HCT116 (cell line): ENCODE measurements around the gene ZBED1. TPM values are rescaled to one million over a fixed set of nuclear protein-coding genes. Genes with fewer than 3 reads are reported as not detected.
"Not testable (repeated sequence)": the region's sequence is repeated elsewhere in the genome, so short reads cannot be mapped to it uniquely, and the experiment has no call there.

Source experiments
- ATAC-seq: fragments of 200-7000 bp; cut with Tn5 transposase; 2 replicates; pipeline ENCODE4 v1.9.1; 2020; ENCODE audit warnings: mild to moderate bottlenecking, moderate library complexity
- BruUV-seq: library from RNA; stranded (reverse); fragments of 400-500 nt; replicated peaks from 2 replicates; lab custom pipeline; 2021; lab: Mats Ljungman, UMichigan
- CTCF ChIA-PET: fragments of 300-600 bp; sonication (Branson Sonifier 250); formaldehyde crosslinking; loops from one replicate; lab custom pipeline; 2021; ENCODE audit warnings: antibody characterized with exemption; lab: Charles Lee
- POLR2A ChIA-PET: fragments of 300-600, 350-600 bp; sonication (Branson Sonifier 250); formaldehyde crosslinking; loops from one replicate; lab custom pipeline; 2021; ENCODE audit warnings: antibody characterized with exemption; lab: Charles Lee
- RAD21 ChIA-PET, 2 experiments: fragments of 300-600 bp; sonication (Branson Sonifier 250); formaldehyde crosslinking; loops; one replicate each; lab custom pipeline; 2023; ENCODE audit warnings: low total read pairs in 2 of 2; ENCODE audit not compliant: uncharacterized antibody in 2 of 2, unreplicated experiment in 2 of 2, low non-redundant PET in 1 of 2; lab: Charles Lee
- DNase-seq: peaks from one replicate; pipeline ENCODE4 v3.0.0-alpha.2; 2010; ENCODE audit warnings: low read depth, low spot score
- H2AFZ ChIP-seq: fragments of 200-600 bp; shearing (Covaris generic), sonication (generic); 2 replicates; pipeline ENCODE4 v1.6.1; 2017; ENCODE audit warnings: low read depth, mixed run types, mixed read lengths, antibody characterized with exemption, low read length; ENCODE audit not compliant: poor library complexity, severe bottlenecking
- H3K27ac ChIP-seq: 2 replicates; pipeline ENCODE4 v1.5.1; 2012; ENCODE audit warnings: low read depth, low read length
- H3K27me3 ChIP-seq: fragments of 200-600 bp; sonication (generic); 2 replicates; pipeline ENCODE4 v1.6.1; 2016; ENCODE audit warnings: mixed run types, low read length, mixed read lengths; ENCODE audit not compliant: insufficient read depth
- H3K36me3 ChIP-seq, 2 experiments: fragments of 200-500 bp in 1 of 2; fragments of 200-600 bp in 1 of 2; sonication (Bioruptor generic) in 1 of 2; sonication (generic) in 1 of 2; 2 replicates each; pipeline versions ENCODE4 v1.5.1 to v1.6.1; 2014 to 2016; ENCODE audit warnings: low read length in 2 of 2, inconsistent platforms in 1 of 2, mixed read lengths in 1 of 2, mixed run types in 1 of 2; ENCODE audit not compliant: insufficient read depth in 2 of 2, control insufficient read depth in 1 of 2
- H3K4me1 ChIP-seq, 2 experiments: fragments of 200-600 bp in 1 of 2; sonication (generic) in 1 of 2; 2 replicates each; pipeline versions ENCODE4 v1.5.1 to v1.6.1; 2012 to 2017; ENCODE audit warnings: low read length in 2 of 2, inconsistent platforms in 1 of 2, mild to moderate bottlenecking in 1 of 2, mixed read lengths in 1 of 2, mixed run types in 1 of 2, moderate library complexity in 1 of 2; ENCODE audit not compliant: insufficient read depth in 2 of 2, control insufficient read depth in 1 of 2
- H3K4me2 ChIP-seq: fragments of 200-600 bp; sonication (generic); 2 replicates; pipeline ENCODE4 v1.6.1; 2017; ENCODE audit warnings: mixed run types, low read length, mixed read lengths
- H3K4me3 ChIP-seq, 2 experiments: fragments of 200-600 bp in 1 of 2; sonication (generic) in 1 of 2; replicated peaks in 1 of 2; 2 replicates each; pipeline ENCODE4 v1.5.1; 2011 to 2016; ENCODE audit warnings: low read length in 2 of 2, control low read depth in 1 of 2, low read depth in 1 of 2, mild to moderate bottlenecking in 1 of 2, mixed read lengths in 1 of 2, mixed run types in 1 of 2
- H3K79me2 ChIP-seq: fragments of 200-600 bp; sonication (generic); 2 replicates; pipeline ENCODE4 v1.6.1; 2017; ENCODE audit warnings: mild to moderate bottlenecking, mixed run types, low read length, moderate library complexity, mixed read lengths; ENCODE audit not compliant: insufficient read depth
- H3K9ac ChIP-seq: fragments of 200-600 bp; sonication (generic); 2 replicates; pipeline ENCODE4 v1.6.1; 2016; ENCODE audit warnings: low read length, mixed read lengths
- H3K9me2 ChIP-seq: fragments of 200-600 bp; sonication (generic), shearing (Covaris generic); 2 replicates; pipeline ENCODE4 v1.6.1; 2017; ENCODE audit warnings: mixed run types, mild to moderate bottlenecking, moderate library complexity; ENCODE audit not compliant: insufficient read depth
- H3K9me3 ChIP-seq, 2 experiments: fragments of 200-500 bp in 1 of 2; fragments of 200-600 bp in 1 of 2; sonication (Bioruptor generic) in 1 of 2; sonication (generic) in 1 of 2; 2 replicates each; pipeline ENCODE4 v1.6.1; 2014 to 2017; ENCODE audit warnings: low read length in 2 of 2, mixed read lengths in 2 of 2, inconsistent platforms in 1 of 2, low read depth in 1 of 2, mild to moderate bottlenecking in 1 of 2, mixed run types in 1 of 2, moderate library complexity in 1 of 2; ENCODE audit not compliant: control insufficient read depth in 1 of 2, insufficient read depth in 1 of 2
- H4K20me1 ChIP-seq: fragments of 200-600 bp; sonication (generic), shearing (Covaris generic); 2 replicates; pipeline ENCODE4 v1.6.1; 2017; ENCODE audit warnings: mixed run types, mild to moderate bottlenecking, moderate library complexity; ENCODE audit not compliant: insufficient read depth
- JUND ChIP-seq: IDR thresholded peaks from 2 replicates; pipeline ENCODE4 v1.6.1; 2012
- TCF7L2 ChIP-seq: IDR thresholded peaks from 2 replicates; pipeline ENCODE4 v1.7.0; 2011; ENCODE audit warnings: borderline replicate concordance, inconsistent platforms; ENCODE audit not compliant: insufficient read depth, insufficient read length; ENCODE audit errors: extremely low read depth
- intact Hi-C: fragments of 100-400 bp; cut with micrococcal nuclease; formaldehyde crosslinking; loops from 2 replicates; pipeline ENCODE4 v1.10.0; 2022
- total RNA-seq: library from RNA; stranded (reverse); gene quantifications from one replicate; pipeline ENCODE4 v1.2.1, GENCODE V29; 2021; ENCODE audit not compliant: unreplicated experiment

The ZBED1 gene
- total RNA-seq, 1 experiment from 2014 or later: 21.0 TPM

DNA sequence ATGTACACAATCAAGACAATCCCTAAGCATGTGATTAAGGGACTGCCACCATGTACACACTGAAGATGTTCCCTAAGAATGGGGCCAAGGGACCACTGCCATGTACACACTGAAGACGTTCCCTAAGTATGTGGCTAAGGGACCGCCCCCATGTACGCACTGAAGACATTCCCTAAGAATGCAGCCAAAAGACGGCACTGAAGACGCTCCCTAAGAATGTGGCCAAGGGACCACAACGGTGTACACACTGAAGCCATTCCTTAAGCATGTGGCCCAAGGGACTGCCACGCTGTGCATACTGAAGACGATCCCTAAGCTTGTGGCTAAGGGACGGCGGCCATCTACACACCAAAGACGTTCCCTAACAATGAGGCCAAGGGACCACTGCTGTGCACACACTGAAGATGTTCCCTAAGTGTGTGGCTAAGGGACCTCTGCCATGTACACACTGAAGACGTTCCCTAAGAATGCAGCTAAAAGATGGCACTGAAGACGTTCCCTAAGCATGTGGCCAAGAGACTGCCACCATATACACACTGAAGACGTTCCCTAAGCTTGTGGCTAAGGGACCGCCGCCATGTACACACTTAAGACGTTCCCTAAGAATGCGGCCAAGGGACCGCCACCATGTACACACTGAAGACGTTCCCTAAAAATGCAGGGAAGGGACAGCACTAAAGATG lies 26.4 kb downstream of the ZBED1 start:
- Histone ChIP-seq H3K4me3 (peak overlapping the region; percentile 26 to 43), H3K4me2 (peak overlapping the region; percentile 71), H2AFZ (no peak overlapping the region), H3K4me1 (peaks cover 22 to 78% of the 10 kb centered on the region in 2 experiments; a peak in 3 of 4 replicates), H3K27ac (peak overlapping the region; percentile 77), H4K20me1 (no peaks in the 10 kb centered on the region), H3K9ac (peak overlapping the region; percentile 50), H3K9me2 (no peaks in the 10 kb centered on the region), H3K79me2 (peaks cover 36% of the 10 kb centered on the region), H3K36me3 (no peaks in the 10 kb centered on the region), H3K9me3 (no peaks in the 10 kb centered on the region), H3K27me3 (no peaks in the 10 kb centered on the region)
- DNase-seq: peak; percentile 94
- ChIA-PET RAD21 (no interaction called here), CTCF (no interaction called here), POLR2A (no interaction called here)
- intact Hi-C loops: loop anchor here (1.0 to 5.0 kb wide), 3 partner anchors 10 to 1022 kb away; partner anchors contain the start of gene ASMTL
- no TSS peak for BruUV-seq
- TF ChIP-seq JUND: no peak
- ATAC-seq: peak; percentile 34

- POLR2A ChIA-PET, H3K9me3 ChIP-seq, H3K36me3 ChIP-seq, DNase-seq, H3K9me2 ChIP-seq, CTCF ChIA-PET, BruUV-seq, ATAC-seq, RAD21 ChIA-PET, H2AFZ ChIP-seq, H3K27me3 ChIP-seq, H4K20me1 ChIP-seq: not testable (repeated sequence)
- H3K79me2 ChIP-seq: peaks cover 35% of the 10 kb centered on the region
- peak overlapping the region; percentile 77 for H3K27ac ChIP-seq
- peak overlapping the region; percentile 44 for H3K9ac ChIP-seq
- H3K4me1 ChIP-seq: peaks cover 18 to 75% of the 10 kb centered on the region in 2 experiments; a peak in 3 of 4 replicates
- peak overlapping the region; percentile 9 to 43; a peak in 3 of 4 replicates for H3K4me3 ChIP-seq
- peak overlapping the region; percentile 71 for H3K4me2 ChIP-seq
- intact Hi-C loops: loop anchor here (5.0 kb wide), 1 partner anchor 1021 kb away; the partner anchor contains the start of gene ASMTL
- peak; percentile 70 for TF ChIP-seq TCF7L2
Observed at GRCh38 chrX:2473064-2473463, 27.7 kb downstream of the ZBED1 start.
